ENCODE results near the gene COL5A1.

The COL5A1 gene

DNA sequence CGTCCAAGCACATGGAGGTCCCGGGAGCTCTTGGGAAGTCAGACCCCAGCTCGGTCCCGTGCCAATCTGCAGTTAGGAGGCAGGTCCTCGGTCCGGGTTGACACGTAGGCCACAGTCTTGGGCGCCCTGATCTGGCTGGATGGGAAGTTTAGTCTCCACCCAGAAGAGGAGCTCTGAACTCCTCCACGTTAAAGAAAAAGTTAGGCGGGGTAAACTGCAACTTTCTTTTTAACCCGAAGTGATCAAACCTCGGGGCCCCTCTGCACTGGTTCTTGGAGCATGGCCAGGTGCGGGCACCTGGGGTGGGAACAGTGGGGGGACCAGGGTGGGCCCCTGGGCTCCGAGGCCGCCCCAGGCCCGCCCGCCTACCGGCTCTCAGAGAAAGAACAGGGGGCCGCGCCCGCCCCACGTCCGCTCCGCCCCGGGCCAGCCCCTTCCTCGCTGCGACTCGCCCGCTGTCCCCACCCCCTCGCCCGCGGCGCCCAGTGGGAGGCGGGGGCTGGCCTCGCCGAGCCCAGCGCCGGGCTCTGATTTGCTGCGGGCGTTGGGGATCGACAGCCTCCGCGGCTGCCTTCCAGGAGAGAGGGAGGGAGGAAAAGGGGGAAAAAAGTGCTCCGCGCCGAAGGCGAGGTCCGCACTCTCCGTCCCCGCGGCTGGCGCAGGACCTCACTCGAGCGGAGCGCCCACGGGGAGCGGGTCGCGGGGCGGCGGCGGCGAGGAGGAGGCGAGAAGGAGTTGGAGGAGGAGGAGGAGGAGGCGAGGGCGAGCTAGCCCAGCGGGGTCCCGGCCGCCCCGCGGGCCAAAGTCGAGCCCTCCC is at the start of gene COL5A1:
Gene COL5A1, plus strand, starts transcription at position 631 of the 817 bp plus-strand sequence. CDS start 385 bp downstream, outside the sequence.
- DNase-seq = peak; percentile 94

DNA sequence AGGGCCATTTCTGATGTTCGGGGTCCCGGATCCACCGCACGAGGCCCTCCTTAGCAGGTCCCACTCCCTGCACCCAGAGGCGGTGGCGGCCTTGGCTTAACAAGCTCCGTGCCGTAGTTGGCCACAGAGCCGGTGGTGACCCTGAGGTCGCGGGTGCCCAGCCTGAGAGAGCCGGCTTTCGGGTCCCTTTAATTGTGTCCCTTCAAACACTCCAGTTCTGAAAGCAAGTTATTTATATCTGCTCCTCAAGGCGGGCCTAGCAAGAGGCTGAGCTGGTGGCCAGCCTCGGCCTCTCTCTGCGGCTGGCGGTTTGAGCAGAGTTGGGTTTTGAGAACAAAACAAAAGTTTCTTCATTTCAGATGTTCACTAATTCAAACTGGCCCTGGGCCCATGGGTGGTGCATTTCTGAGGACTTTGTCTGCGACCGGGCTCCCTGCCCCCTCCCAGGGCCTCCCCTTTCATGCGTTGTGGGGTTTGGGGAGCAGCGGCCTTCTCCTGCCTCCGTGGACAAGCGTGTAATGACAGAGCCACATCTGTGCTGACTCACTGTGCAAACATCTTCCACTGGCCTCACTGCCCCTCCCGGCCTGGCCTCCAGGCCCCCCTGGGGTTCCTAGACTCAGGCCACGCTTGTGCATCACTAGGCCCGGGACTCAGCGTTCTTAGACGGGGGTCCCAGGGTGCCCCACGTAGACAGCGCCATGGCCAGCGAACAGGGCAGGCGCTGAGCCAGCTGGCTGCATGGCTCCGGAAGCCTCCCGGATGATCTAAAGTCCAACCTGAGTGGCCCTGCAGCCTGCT is 49.4 kb upstream of the COL5A1 start:
- no peak for DNase-seq

DNA sequence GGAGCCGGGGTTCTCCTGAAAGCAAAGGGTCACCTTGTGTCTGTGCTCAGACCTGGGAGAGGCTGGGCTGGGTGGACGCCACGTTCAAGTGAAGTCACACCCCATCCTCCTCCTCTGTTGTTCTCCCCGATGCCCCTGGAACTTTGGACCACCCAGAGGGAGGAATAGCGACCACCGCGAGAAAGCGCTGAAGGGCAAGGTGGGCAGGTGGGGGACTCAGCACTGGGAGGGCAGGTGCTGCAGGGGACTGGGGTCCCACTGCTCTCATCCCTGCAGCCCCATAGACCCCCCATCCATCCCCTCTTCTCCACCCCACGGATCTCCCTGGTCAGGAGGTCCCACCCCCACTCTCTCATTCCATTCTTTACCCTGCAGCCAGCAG is 48.8 kb upstream of the COL5A1 start:
- DNase-seq = no peak

DNA sequence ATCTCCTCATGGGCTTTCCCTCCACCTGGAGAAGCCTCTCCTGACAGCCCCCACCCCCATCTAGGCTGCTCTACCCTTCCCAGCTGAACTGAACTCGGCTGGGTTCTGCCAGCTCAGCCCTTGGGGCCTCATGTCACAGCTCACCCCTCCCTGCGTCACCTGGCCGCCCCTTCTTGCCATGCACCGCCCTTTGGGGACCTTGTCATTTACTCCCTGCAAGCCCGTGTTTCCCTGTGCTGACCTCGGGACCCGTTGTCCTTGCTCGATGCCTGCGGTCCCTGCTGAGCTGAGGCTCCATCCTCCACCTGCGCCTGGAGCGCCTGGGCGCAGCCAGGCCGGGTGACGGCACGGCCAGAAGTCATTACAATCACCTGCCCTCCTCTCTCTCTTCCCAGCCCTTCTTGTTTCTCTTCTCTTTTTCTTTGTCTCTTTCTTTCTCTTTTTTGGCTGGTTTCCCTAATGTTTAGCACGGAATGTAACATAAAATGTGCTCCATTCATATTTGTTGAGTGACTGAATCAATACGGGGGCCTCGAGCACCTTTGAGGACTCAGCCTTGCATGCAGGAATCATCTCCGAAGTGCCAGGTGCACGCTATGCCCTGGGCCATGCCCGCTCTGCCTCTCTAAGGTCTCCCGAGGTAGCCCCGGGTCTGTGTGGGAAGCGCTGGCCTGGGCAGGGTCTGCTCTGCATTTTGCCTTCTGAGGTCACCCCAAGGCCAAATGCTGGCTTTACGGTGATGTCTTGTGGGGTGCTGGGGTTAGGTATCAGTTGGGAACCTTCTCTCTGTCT is 48.1 kb upstream of the COL5A1 start:
- DNase-seq = no peak

DNA sequence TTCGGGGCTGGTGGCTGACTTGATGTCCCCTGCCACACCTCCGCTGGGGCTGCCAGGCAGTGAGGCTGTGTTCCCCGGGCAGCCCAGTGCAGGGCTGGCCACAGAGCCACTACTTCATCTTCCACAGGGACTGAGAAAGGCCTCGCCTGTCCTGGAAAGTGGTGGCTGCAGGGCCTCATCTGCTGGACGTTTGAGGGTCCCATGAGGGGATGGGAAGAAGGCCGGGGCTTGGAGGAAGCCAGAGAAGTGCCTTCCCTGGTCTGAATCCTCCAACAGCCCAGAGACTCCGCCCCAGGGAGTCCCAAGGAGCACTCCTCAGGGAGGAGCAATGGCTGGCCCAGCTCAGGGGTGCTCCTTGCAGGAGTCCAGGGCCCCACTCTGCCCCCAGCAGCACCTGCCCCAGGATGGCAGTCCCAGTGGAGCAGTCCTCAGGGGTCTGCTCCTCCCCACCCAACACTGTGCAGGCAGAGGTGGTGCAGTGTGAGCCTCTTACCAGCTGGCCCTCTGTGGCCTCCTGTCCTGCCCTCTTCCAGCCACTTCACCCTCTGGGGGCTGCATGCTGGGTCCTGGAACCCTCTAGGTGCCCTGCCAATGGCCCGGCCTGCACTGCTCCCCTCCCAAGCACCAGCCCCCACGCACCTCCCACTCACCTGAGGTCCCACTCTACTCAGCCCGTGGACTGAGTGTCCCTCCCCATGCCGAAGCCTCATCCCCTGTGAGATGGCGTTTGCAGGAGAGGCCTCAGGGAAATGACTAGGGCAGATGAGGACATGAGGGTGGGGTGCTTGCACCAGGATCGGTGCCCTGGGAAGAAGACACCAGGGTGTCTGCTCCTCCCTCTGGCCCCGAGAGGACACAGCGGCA is 47.3 kb upstream of the COL5A1 start:
- DNase-seq = no peak

DNA sequence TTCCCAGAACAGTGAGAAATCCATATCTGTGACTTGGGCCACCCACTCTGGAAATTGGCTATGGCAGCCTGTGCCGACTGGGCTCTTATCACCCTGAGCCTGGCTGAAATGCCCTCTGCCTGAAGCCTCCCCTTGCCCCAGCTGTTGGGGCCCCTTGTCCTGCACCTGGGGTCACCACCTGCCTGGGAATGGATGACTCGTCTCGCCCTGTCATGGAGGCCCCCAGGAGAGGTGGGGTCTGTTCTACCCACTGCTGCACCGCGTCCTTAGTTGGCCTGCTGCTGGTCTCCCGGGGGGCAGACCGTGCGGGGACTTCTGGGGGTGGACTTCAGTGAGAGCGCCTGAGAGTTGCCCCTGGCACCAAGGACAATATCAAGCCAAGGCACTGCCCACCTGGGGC is 46.6 kb upstream of the COL5A1 start:
- no peak for DNase-seq

DNA sequence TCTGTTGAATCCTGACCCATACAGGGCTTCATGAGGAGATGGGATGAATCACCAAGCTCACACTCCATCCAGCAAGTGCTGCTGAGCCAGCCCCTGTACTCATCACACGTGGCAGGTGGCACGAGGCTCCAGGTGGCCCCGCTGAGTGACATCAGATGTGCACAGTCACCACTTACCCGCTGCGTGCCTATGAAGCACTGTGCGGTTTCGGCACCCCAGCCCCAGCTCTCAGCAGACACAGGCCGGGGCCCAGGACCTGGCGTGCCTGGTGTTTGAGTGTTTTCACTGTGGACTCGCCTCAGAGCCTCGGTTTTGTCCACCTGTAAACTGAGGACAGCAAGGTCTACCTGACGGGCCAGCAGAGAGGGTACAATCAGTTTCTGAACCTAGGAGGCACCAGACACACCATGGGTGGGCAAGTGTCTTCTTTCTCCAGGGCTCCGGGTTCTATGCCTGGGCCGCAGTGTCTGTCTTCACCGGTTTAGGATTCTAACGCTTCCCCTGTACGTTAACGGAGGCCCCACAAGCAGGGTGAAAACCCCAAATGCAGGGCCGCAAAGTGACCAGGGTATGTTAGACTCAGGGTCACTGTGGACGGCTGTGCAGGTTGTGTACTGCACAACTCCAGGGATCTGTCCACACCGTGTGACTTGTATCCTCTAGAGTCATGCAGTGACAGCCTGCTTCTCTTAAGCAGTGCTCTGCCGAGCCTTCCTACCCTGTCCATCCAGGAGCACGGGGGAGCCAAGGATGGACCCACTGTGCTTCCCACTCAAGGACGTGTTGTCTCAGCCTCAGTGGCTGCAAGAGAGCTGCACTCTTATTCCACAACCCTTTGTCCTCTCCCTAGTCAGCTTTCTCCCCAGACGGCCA is 44.3 kb upstream of the COL5A1 start:
- DNase-seq = no peak

DNA sequence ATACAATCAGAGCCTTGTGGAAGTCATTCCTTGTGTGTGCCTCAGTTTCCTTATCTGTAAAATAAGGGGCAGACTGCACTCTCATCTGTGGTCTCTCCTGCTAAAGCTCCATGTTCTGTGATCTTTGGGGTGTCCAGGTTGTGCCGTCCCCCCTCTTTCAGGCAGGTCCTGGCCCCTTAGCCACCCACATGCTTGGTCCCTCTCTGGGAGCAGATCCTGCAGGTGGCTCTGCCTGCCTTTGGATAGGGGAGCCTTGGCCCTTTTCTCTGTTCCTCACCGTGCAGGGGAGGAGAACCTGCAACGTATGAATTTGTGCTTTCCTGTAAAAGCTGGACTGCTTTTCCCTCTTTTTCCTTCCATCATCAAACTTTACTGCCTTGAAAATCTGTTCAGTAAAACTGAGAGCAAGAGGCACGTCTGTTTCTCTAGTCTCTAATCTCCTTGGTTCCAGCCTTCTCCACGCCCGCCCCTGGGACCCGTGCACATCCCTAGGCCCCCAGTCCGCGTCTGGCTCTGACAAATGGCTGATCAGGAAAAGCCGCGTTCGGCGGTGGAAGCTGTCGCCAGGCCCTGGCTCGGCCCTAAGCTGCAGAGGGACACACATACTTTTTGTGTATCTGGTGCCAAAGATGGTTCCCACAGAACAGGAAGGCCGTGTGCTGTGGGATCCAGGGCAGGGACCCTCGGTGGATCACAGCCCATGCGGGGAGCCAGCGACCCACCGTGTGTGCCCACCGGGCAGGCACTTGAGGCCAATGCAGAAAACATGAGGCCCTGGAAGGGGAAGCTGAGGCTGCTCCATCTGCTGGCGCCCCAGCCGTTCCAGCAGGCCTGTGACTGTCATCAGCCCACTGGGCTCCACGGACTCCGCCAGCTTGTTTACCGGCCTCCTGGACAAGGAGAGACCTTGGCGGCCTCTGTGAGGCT is 43.4 kb upstream of the COL5A1 start:
- DNase-seq = no peak

DNA sequence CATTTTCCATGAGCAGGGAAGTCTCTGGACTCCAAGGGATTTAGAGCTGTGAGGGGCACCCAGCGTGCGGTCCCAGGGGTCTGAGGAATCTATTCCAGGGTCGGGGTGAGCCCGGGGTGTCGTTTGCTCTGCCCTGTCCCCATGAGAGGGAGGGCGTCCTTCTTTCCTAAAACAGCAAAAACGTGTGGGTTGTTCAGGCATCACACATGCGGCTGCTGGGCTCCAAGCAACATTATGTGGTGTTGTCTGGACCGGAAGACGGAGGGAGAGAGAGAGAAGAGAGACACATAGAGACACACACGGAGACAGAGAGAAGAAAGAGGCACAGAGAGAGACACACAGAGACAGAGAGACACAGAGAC is 42.7 kb upstream of the COL5A1 start:
- DNase-seq = no peak

DNA sequence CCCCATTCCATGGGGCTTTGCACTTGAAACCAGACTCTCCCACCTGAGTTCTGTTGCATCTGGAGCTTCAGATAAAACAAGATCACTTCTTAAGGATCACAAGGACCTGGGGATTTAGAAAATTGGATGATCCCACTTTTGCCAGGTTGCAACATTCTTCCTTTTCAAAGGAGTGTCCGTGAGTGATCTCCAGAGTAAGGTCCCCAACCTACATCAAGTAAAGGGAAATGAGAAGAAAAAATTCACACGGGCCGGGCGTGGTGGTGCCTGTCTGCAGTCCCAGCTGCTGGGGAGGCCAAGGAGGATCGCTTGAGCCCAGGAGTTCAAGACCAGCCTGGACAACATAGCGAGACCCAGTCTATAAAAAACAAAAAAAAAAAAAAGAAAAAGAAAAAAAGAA is 41.2 kb upstream of the COL5A1 start:
- no peak for DNase-seq

DNA sequence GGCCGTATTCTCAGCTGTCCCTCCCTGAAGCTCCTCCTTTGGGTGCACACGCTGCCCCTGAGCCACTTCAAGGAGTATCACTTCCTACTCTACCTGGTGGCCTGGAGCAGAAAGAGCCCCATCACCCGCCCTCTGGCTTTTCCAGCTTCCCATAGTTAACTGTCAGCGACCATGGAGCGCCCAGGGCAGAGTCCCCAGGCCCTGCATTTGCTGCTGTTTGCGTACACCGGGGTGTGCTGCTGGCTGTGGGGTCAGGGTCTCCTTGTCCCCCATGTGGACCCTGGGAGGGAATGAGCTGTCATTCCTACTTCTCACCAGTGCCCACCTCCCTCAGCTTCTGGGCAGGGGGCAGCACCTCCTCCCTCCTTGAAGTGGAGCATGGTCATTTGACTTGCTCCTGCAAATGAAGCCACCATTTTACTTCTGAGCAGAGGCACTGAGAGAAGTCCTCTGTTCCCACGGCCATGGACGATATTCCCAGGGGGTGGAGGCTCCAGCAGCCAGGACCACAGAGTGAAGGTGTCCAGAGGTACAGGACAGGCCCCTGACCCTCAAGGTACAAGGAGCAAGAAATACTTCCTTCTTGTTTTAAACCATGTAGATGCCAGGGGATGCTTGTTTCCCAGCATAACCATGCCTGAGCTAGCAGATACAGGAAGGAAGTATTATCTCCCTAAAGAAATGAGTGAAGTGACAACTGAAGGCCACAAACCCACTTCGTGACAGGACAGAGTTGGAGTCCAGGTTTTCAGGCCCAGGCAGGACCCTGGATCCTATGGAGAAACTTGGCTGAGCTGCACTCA is 40.6 kb upstream of the COL5A1 start:
- no peak for DNase-seq

DNA sequence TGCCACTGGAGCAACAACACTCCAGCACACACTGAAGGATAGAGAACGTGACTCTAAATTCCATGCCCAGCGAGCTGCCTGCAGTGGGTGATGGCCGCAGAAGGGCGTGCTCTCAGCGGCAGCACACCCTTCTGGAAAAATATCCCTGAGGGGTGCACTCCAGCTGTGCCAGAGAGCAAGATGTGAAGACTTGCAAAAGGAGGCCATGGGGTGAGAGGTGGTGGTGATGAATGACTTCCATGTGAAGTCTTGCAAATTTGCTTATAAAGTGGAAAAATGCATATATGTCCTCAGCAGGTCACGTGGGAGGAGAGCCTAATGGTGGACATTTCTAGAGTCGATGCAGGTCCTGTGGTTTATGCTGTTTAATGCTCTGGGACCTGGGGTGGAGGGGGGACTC is 39.8 kb upstream of the COL5A1 start:
- DNase-seq = no peak

DNA sequence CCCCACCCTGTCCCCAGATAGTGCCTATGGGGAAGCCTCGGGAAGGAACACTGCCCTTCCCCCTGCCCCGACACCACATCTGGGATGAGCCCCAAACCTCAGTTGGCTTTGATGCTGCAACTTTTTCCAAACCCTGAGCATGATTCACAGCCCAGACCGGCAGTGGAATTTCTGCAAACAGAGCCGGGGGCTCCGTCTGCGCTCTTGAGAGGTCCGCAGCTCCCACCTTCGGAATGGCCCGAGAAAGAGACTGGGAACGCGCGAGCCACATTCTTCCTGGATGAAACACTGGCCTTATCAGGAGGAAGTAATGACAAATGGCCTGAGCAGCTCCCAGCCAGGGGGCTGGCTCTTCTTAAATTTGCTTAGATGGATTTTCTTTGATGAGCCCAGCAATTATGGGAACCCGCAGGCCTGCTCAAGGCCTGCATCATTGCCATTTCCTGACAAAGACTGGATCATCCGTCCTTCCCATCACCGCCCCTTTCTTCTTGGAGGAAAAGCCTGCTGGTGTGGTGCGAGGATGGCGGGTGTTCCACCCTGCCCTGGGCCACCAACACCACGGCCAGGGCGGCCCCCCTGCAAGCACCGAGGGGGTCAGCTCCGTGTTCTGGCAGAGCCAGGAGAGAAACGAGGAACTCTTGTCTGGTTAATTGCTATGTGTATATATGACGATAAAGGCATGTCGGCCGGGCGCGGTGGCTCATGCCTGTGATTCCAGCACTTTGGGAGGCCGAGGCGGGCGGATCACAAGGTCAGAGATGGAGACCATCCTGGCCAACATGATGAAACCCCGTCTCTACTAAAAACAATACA is 38.8 kb upstream of the COL5A1 start:
- DNase-seq = peak; percentile 100

DNA sequence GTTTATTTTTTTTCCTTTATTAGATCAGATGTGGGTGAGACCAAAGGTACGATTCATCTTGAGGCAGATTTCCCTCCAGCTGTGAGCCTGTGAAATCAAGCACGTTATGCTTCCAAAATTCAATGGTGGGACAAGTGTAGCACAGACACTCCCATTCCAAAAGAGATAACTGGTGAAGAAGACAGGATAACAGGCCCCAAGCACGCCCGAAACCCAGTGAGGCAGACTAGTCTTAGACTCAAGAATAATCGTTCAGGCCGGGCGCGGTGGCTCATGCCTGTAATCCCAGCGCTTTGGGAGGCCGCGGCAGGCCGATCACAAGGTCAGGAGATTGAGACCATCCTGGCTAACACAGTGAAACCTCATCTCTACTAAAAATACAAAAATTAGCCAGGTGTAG is 36.8 kb upstream of the COL5A1 start:
- no peak for DNase-seq

DNA sequence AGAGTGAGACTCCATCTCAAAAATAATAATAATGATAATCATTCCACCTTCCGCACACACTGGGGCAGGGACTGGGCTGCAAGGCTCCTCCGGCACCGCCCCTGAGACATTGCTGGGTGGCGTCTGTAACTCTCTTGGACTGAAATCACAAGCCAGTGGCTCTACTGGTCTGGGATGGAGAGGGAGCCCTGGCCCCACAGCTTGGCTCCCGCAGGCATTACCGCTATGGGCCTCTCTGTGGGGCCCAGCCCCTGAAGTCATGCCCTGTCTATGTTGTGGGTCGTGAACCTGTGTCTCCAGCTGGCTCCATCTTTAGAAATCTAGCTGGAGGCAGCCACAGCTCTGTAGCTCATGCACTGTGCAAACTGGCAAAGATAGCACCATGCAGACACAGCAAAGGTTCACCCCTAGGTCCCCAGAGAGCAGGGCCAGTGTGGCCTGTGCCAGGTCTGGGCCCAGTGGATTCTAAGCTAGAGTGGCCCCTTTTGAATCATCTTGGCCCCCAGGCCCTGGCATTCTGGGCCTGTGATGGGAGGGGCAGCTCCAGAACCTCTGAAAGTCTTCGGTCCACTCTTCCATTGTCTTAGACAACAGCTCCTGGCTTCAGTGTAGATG is 36.1 kb upstream of the COL5A1 start:
- DNase-seq = no peak

DNA sequence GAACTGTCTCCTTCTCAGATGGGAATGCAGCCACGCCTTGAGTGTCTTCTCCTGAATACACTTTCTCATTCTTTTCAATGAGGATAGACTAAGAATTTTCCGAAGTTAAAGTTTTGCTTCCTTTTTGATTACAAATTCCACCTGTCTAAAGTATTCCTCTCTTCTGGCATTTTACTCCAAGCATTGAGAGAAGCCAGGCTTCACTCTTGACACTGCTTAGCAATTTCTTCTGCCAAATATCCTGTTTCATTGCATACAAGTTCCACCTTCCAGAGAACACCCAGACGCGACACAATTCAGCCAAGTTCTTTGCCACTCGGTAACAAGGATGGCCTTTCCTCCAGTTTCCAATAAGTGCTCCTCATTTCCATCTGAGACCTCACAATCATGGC is 35.6 kb upstream of the COL5A1 start:
- DNase-seq = no peak

DNA sequence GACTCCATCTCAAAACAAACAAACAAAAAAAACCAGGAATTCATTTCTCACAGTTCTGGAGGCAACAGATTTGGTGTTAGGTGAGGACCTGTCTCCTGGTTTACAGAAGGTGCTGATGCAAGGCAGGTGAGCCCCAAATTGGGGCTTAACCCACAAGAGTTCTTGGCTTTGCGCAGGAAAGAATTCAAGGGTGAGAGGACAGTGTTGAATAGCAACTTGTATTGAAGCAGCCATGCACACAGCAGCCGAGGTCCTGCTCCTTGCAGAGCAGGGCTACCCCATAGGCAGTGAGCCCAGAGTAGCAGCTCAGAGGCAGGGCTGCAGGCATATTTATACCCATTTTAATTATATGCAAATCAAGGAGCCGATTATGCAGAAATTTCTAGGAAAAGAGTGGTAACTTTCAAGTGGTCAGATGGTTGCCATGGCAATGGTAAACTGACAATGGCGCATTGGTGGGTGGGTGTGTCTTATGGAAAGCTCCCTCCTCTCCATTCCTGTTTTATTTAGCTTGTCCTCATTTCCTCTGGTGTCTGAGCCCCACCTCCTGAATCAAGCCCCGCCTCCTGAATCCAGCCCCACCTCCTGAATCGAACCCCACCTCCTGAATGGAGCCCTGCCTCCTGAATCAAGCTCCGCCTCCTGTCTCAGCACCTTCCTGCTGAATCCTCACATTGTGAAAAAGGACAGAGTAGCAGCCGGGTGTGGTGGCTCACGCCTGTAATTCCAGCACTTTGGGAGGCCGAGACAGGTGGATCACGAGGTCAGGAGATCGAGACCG is 34.5 kb upstream of the COL5A1 start:
- DNase-seq = no peak

Data from NCI-H226 (cell line).